Brain microvascular endothelial cell (primary cell): ENCODE results near the gene ZC3H13.
A peak's percentile ranks its signal among the peaks of the same experiment; 100 is the strongest.

Source experiments
- DNase-seq: peaks from one replicate; pipeline ENCODE4 v3.0.0-alpha.2; 2020
- H3K27ac ChIP-seq: fragments of 250-450 bp; sonication (Bioruptor Pico); 2 replicates; pipeline ENCODE4 v1.5.1; 2020; ENCODE audit warnings: mild to moderate bottlenecking, moderate library complexity
- H3K27me3 ChIP-seq: fragments of 250-450 bp; sonication (Bioruptor Pico); replicated peaks from 2 replicates; pipeline ENCODE4 v1.5.1; 2020; ENCODE audit warnings: mild to moderate bottlenecking
- H3K36me3 ChIP-seq: fragments of 250-450 bp; sonication (Bioruptor Pico); replicated peaks from 2 replicates; pipeline ENCODE4 v1.5.1; 2020; ENCODE audit warnings: mild to moderate bottlenecking
- H3K4me3 ChIP-seq: 2 replicates; pipeline ENCODE4 v1.5.1; 2011; ENCODE audit warnings: low read depth, mild to moderate bottlenecking, control low read depth, low read length, moderate library complexity
- in situ Hi-C: cut with HindIII; loops from 2 replicates; pipeline ENCODE4 v1.10.0; 2017; ENCODE audit warnings: low sequenced_read_pairs, low pct_ligation_motif_present
- TF ChIP-seq, protein P1 (sequence below): IDR thresholded peaks from 2 replicates; pipeline ENCODE4 v1.5.1; 2011; ENCODE audit warnings: low read depth, mild to moderate bottlenecking, moderate library complexity, low read length, control low read depth, inconsistent platforms; ENCODE audit errors: missing control alignments

Gene ZC3H13, protein sequence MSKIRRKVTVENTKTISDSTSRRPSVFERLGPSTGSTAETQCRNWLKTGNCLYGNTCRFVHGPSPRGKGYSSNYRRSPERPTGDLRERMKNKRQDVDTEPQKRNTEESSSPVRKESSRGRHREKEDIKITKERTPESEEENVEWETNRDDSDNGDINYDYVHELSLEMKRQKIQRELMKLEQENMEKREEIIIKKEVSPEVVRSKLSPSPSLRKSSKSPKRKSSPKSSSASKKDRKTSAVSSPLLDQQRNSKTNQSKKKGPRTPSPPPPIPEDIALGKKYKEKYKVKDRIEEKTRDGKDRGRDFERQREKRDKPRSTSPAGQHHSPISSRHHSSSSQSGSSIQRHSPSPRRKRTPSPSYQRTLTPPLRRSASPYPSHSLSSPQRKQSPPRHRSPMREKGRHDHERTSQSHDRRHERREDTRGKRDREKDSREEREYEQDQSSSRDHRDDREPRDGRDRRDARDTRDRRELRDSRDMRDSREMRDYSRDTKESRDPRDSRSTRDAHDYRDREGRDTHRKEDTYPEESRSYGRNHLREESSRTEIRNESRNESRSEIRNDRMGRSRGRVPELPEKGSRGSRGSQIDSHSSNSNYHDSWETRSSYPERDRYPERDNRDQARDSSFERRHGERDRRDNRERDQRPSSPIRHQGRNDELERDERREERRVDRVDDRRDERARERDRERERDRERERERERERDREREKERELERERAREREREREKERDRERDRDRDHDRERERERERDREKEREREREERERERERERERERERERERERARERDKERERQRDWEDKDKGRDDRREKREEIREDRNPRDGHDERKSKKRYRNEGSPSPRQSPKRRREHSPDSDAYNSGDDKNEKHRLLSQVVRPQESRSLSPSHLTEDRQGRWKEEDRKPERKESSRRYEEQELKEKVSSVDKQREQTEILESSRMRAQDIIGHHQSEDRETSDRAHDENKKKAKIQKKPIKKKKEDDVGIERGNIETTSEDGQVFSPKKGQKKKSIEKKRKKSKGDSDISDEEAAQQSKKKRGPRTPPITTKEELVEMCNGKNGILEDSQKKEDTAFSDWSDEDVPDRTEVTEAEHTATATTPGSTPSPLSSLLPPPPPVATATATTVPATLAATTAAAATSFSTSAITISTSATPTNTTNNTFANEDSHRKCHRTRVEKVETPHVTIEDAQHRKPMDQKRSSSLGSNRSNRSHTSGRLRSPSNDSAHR (N-terminal part only)

DNA sequence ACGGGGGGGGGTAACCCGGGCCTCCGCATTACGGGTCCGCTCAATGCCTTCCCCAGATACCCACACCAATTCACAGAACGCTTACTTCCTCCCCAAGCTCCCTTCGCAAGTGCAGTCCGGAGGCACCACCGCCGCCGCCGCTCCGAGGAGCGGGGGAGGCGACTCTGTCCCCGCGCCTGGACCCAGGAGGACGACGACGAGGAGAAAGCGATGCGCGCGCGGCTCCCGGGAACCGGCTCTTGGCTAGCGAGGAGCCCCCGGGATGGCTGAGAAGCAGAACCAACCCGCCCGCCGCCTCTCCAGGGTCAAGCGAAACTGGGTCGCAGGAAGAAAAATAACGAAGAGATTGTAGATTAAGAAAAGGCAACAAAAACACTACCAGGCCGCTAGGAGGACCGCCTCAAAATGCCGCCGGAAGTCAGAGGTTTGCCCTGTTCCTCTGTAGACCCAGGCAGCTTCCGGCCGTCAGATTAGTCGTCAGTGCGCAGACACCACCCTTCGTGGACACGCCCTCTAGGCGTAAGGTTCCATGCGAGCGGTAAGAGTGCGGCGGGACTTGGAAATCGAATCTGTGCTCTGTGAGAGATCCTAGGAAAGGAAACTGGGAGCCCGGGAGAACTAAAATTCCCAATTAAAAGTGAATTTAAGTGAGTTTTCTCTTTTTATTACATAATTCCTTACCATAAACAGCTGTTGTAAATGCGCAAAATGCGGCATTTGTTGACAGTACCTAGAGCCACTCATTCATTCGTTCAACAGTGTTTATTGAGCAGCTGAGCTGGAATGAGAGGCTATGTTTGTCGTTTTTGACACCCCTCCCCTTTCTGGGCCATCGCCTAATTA, at the start of gene ZC3H13:
Gene ZC3H13, minus strand, starts transcription at position 428 of the 843 bp plus-strand sequence. CDS start 7,239 bp downstream, outside the sequence.
- Histone ChIP-seq H3K36me3 (no peaks in the 10 kb centered on the region), H3K27me3 (no peaks in the 10 kb centered on the region), H3K27ac (peak within 1 kb of the TSS; percentile 90), H3K4me3 (peak within 1 kb of the TSS; percentile 73)
- peak; percentile 97 for DNase-seq
- in situ Hi-C loops: no loop called here
- TF ChIP-seq, protein P1, sequence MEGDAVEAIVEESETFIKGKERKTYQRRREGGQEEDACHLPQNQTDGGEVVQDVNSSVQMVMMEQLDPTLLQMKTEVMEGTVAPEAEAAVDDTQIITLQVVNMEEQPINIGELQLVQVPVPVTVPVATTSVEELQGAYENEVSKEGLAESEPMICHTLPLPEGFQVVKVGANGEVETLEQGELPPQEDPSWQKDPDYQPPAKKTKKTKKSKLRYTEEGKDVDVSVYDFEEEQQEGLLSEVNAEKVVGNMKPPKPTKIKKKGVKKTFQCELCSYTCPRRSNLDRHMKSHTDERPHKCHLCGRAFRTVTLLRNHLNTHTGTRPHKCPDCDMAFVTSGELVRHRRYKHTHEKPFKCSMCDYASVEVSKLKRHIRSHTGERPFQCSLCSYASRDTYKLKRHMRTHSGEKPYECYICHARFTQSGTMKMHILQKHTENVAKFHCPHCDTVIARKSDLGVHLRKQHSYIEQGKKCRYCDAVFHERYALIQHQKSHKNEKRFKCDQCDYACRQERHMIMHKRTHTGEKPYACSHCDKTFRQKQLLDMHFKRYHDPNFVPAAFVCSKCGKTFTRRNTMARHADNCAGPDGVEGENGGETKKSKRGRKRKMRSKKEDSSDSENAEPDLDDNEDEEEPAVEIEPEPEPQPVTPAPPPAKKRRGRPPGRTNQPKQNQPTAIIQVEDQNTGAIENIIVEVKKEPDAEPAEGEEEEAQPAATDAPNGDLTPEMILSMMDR: peak; percentile 52

DNA sequence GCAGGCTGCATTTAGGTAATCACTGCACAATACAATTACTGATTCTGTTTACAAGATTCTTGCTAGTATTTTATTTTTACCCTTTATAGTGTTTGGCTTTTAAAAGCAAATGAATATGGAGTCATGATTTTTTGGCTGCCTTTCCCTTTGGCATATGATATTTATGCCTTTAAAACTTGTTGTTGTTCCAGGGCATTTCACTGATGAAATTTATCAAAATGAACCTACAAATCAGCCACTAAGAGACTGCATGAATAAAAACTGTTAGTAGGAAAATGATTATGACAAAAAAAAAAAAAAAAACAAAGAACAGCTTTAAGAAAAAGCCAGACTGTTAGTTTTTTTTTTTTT, 49.7 kb upstream of the ZC3H13 start:
- Histone ChIP-seq H3K27ac (no peak overlapping the region), H3K36me3 (no peaks in the 10 kb centered on the region), H3K4me3 (no peak overlapping the region), H3K27me3 (no peaks in the 10 kb centered on the region)
- DNase-seq: no peak
- in situ Hi-C loops: no loop called here
- TF ChIP-seq, protein P1: no peak

DNA sequence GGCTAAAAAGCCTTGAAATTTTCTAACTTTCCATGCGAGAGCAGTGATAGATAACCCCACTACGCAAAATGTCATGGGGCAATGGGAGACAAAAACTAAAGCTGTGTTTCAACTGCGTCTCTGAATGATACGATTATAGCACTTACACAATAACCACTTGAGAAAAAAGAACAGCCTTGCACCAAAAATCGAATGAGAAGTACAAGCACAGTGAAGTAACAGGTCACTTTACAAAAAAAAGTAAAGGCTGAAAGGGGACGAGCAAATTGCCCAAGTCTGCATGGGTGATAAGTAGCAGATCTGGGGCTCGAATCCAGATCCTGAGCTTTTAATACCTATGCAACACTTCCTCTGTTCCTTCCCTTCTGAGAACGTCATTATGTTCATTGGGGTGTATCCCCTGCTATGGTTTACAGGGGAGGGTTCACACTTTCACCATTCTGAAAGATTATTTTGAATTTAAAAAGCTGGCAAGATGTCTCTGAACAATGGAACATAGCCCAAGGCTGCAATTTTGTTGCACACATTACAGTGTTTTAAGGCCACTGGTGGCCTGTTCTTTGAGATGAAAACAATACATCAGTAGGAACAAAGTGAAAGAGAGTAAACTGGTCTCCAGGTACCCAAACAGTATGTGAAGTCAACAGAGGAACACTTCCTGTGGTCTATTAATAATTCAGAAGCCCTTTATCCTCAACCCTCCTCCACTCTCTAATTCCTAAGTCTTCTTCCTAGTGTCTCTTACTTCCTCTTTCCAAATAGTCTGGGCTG, 49.1 kb upstream of the ZC3H13 start:
- Histone ChIP-seq H3K27ac (no peak overlapping the region), H3K4me3 (no peak overlapping the region), H3K27me3 (no peaks in the 10 kb centered on the region), H3K36me3 (no peaks in the 10 kb centered on the region)
- DNase-seq: no peak
- TF ChIP-seq, protein P1: no peak
- in situ Hi-C loops: no loop called here

DNA sequence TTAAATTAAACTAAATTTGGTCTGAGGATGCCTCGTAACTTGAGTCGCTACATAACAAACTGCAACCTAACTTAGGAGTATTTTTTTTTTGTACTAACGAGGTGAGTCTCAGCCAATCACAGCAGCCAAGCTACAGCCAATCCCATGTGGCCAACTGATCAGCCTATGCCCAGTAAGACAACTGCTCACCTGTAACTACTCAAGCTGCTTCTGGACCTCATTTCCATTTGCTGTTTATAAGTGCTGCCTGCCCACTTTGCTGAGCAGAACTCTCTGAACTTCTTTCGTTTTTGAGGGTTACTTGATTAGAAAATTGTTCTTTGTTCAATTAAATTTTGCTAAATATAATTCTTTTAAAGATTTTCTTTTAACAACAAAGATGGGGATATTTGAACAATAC, 48.5 kb upstream of the ZC3H13 start:
- no peak for DNase-seq
- Histone ChIP-seq H3K27me3 (no peaks in the 10 kb centered on the region), H3K4me3 (no peak overlapping the region), H3K27ac (no peak overlapping the region), H3K36me3 (no peaks in the 10 kb centered on the region)
- in situ Hi-C loops: no loop called here
- TF ChIP-seq, protein P1: no peak
